RCC 7860 (cell line): ENCODE measurements around the gene UBALD1.
A peak's percentile ranks its signal among the peaks of the same experiment; 100 is the strongest.

Experiments
- DNase-seq: peaks from one replicate; pipeline ENCODE4 v3.0.0-alpha.2; 2015; ENCODE audit warnings: low spot score
- FAIRE-seq: peaks from 2 replicates; lab custom pipeline; 2012; peaks lifted over from hg19 to GRCh38; lab: Jason Lieb, UNC

UBALD1 gene

DNA sequence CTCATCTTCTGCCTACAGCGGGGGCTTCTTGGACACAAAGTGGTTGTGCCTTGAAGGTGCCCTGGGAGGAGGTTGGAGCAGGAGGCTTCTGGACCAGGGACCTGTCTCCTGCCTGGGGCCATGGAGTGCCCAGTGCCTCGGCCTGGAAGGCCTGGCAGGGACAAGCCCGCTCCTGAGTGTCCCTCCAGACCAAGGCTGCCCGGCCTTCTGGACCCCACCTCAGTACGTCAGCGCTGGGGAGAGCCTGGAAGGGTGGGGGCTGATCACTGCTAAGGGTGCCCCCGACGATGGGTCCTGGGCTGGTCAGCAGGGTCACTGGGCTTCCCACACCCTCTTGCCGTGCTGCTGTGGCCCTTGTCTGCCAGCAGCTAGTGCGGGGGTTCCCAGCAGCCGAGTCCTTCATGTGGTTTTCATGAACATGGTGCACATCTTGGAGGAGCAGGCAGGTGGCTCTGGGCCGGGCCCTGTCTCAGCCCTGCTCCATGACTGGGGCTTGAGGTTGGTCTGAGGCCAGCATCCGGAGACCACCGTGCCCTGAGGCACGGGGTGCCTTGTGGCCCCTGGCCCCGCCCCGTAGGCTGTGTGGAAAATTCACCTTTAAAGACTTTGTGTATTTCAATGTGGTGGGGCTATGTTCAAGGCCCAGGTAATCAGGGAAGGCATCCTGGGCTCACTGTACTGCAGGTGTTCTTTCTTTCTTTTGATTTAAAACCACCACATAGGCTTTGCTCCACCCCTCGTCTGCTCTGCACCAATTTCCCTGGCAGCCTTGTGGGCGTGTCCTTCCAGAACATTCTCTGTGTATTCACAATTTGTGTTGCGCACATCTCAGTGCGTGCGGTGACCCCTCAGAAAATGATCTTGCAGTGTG is 32.3 kb upstream of the UBALD1 start:
- FAIRE-seq = no peak
- no peak for DNase-seq

DNA sequence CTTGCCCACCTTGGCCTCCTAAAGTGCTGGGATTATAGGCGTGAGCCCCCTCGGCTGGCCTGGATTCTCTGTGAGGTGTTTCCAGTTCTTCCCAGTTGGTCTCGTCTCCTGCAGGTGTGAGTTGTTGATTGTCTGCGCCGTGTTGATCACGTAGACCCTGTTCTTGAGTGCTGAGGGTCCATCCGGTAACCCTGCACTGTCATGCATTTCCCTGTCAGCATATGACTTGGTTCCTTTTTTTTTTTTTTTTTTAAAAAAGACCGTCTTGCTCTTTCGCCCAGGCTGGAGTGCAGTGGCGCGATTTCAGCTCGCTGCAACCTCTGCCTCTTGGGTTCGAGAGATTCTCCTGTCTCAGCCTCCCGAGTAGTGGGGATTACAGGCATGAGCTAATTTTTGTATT is 27.2 kb upstream of the UBALD1 start:
- FAIRE-seq (no peak), DNase-seq (no peak)

DNA sequence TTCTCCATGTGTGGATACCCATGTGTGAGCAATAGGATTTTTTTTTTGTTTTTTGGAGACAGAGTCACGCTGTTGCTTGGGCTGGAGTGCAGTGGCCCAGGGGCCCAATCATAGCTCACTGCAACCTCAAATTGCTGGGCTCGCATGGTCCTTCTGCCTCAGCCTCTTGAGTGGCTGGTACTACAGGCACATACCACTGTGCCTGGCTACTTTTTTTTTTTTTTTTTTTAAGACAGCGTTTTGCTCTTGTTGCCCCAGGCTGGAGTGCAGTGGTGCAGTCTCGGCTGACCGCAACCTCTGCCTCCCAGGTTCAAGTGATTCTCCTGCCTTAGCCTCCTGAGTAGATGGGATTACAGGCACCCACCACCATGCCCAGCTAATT is 26.6 kb upstream of the UBALD1 start:
- DNase-seq = no peak
- no peak for FAIRE-seq

DNA sequence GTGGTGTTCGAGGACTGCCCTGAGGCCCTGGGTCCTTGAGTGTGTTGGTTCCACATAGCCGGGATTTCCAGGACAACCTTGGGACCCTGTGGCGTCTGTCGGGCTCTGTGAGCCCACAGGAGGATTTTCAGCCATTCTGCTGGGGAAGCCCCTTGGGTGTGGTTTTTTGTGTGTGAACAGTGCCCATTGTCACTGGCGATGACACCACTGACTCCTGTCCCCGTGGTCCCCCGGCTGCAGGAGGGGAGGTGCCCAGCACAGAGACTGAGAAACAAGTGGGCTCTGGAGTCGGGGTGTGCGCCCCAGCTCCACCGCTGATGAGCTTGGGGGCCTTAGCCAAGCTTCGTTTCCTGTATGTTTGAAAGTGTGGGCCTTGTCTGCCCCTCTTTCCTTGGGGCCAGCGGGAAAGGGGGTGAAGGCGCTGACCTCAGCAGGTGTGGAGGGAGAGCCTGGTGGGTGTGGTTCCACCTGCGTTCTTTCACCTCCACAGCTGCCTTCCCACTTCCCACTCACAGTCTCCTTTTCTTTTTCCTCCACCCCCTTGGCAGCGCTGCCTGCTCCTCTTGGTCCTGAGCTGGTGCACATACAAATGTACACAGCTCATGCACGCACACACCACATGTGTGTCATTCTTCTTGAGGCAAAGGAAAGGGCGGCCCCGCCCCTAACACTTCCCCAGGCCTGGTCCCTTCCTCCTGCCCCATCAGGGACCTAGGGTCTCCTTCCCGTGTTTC is 26.1 kb upstream of the UBALD1 start:
- DNase-seq = no peak
- no peak for FAIRE-seq

DNA sequence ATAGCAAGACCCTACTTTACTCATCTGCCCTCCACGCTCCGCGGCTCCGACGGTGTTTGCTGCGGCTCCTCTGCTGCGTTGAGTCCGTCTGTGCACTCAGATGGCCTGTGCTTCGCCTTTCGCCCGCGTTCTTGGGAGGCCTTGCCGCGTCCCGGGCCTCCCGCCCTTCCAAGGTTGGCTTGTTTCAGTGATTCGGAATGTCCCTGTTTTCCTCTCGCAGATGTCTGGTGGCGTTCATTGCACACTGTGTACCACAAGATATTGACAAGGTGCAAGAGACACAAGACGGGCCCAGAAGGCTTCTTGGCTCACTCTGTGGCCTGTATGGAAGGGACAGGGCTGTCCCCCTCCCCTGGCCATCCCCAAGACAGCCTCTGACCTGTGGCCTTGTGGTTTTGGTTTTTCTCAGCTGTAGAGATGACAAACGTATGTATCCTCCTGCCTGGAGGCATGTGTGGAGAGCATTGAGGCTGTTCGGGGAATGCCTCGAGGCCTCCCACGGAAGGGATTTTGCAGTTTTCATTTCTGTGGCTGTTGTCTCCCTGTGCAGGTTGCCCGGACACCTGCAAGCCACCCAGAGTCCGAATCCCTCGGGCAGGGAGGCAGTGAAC is 25.3 kb upstream of the UBALD1 start:
- DNase-seq = no peak
- FAIRE-seq = no peak

DNA sequence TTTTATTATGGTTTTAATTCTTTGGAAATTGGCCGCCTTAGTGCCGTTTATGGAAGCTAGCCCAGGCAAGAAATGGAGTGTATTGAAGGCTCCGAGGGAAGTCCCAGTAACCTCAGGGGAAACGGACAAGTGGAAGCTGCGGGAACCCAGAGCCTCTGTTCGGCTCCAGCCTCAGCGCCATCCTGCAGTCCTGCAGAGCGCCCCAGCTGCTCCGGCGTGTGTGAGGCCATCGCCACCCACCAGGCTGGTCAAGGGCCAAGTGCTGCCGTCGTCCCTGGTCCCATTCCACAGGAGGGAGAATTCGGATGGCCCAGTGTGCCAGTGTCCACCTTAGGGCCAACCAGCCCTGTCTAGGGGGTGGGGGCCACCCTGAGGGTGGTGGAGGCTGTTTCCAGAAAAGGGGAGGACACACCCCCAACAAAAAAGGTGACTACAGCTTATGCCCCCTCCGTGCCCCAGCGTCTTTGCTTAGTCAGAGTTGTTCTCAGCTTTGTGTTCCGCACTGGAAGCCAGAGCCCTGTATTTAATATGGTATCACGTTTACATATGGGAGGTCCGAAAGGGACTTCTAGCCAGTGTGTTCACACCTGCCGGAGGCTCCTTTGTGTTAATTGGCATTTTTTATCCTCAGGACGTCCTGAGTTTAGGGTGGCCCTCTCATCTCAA is 22.9 kb upstream of the UBALD1 start:
- DNase-seq (no peak), FAIRE-seq (no peak)

DNA sequence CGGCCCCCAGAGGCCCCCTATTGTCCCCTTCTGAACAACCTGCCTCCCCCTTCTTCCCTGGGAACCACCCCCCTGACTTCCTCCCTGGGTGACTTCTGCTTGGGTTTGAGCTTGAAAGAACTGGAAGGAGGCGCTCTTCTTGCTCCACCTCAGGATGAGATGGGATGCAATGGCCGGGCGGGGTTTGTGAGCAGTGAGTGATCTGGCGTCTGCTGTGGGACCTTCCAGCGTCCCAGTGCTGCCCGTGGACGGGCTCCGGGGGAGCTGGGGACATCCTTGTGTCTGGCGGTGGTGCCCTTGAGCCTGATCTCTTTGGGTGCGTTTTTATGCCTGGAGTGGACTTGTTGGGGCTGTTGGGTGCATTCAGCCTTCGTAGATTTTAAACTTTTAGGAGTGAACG is 21.5 kb upstream of the UBALD1 start:
- DNase-seq (no peak), FAIRE-seq (no peak)

DNA sequence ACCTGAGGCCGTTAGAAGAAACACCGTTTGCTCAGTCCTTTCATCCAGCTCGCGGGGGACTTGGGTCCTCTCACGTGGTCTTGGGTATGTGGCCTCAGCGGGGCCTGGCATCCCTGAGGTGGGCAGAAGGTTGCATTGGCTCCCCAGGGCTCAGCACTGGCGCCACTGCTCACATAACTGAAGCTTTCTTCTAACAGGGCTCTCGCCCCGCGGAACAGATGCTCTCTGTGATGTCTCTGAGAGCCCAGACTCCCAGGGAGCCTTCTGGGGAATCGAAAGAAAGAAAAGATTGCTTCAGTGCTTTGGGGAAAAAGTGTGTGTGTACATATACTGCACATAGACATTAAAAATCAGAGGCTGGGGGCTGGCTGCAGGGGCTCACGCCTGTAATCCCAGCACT is 20.1 kb upstream of the UBALD1 start:
- FAIRE-seq (no peak), DNase-seq (no peak)

DNA sequence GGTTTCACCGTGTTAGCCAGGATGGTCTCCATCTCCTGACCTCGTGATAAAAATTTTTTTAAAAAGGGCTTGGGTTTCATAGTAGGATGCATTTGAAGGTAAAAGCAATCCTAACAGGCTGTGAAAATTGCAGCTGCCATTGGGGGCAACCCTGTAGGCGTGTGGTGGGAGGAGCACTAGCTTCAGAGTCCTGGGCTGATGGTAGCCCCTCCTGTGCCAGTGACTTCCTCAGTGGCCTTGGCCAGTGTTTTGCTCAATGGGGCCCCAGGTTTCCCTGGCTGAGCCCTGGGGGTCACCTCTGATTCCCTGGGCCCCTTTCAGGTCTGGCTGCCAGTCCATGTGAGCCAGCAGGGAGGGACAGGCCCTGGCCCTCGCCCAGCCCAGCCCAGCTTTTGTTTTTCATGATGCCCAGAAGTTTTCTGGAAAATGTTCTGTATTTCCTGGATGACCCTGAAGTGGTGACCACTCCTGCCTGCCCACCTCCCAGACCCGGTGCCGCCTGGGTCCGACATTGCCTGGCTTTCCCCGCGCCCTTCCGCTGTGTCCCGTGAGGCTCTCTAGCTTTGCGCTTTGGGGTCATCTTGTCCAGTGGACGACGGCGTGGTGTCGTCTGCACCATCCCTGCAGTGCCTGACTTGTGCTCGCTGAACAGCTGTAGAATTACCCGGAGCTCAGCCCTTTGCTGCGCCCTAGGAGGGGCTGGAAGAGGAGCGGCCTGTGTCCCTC is 19.4 kb upstream of the UBALD1 start:
- DNase-seq (no peak), FAIRE-seq (no peak)

DNA sequence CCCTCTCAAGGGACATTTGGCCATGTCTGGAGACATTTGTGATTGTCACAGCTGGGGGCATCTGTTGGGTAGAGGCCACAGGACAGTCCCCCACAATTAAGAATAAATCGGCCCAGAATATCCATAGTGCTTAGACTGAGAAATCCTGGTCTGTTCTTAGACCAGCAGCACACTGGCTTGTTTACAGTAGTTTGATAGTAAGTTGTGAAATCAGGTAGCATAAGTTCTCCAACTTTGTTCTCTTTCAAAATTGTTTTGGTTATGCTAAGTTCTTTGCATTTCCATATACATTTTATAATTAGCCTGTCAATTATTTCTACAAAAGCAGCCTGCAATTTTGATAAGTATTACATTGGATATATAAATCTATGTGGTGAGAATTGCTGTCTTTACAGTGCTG is 16.8 kb upstream of the UBALD1 start:
- FAIRE-seq = no peak

DNA sequence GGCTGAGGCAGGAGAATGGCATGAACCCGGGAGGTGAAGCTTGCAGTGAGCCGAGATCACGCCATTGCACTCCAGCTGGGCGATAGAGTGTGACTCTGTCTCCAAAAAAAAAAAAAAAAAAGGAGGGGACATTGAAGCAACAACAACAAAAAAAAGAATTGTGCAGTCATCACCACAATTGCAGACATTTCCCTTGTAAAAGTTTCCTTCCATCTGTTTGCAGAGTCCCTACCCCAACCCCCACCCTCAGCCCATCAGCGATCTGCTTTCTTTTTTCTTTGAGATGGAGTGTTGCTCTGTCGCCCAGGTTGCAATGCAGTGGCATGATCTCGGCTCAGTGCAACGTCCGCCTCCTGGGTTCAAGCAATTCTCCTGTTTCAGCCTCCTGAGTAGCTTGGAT is 13.6 kb upstream of the UBALD1 start:
- FAIRE-seq (no peak), DNase-seq (no peak)

More for the DNA sequence above, 16.8 kb upstream of the UBALD1 start:
- no peak for DNase-seq

DNA sequence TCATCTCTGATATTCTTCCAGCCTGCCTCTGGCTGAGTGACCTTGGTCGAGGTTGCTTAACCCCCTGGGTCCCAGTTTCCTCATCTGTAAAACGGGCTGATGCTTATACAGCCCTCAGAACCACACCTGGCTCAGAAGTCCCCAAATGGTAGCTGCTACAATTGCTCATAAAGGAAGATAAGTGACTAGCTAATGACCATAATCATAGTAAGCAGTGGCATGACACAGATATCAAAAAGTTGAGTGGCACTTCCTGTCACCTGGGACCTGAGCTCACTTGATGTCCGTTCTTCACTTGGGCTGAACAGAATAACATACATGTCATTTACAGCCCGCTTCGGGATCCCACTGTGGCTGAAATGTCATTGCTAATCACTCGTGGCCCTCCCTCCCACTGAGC is 11.7 kb upstream of the UBALD1 start:
- DNase-seq (no peak), FAIRE-seq (no peak)

DNA sequence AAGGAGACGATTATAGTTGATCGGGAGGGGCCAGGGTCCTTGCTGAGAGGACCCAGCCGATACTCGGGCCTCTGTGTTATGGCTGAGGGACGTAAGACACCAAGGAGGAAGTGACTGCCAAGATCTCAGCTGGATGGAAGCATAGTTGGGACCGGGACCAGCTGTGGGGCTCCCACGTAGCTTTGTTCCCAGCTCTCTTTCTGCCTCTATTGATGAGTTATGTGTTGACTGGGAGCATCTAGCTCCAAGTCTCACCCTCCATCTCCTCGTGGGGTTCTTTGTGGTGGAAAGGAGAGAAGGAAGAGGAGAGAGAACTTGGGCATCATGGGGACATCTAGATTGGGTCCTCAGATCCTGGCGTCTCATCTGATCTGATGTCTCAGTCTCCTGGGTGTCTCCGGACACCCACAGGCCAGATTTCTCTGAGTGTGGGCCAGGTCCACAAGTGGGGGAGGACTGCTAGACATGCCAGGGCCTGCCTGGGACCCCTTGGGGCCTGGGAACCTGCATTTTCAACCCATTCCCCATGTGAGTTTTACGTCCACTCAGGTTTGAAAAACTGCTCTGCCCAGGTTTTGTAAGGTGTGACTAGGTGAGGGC is 11.0 kb upstream of the UBALD1 start:
- DNase-seq (no peak), FAIRE-seq (no peak)

DNA sequence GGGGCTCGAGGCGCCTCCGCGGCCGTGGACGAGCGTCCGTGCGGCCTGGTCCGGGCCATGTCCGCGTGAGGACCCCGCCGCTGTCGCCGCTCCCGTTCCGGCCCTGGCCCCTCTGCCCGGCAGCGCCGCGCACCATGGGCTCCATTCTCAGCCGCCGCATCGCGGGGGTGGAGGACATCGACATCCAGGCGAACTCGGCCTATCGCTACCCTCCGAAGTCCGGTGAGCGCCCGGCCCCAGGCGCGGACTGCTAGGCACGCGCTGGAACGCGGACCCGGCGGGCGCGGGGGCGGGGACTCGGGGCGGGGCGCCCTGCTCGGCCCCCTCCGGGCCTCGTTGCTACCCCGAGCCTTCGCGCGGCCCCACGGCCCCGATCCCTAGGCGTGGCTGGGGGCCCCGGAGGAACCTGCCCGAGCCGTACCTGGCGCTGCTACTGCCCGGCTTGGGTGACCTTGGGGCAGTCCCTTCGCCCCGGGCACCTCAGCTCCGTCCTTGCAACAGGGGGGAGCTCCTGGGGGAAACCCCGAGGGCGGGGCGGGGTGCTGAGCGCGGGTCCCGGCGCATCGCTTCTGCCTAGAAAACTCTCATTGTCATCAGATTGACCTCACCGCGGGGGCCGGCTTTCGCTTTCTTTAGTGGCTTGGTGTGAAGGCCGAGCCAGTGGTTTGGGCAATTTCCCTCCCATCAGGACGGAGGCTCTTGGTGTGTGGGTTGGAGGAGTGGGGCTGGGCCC is 10.3 kb upstream of the UBALD1 start:
- FAIRE-seq (no peak), DNase-seq (peak; percentile 22)

DNA sequence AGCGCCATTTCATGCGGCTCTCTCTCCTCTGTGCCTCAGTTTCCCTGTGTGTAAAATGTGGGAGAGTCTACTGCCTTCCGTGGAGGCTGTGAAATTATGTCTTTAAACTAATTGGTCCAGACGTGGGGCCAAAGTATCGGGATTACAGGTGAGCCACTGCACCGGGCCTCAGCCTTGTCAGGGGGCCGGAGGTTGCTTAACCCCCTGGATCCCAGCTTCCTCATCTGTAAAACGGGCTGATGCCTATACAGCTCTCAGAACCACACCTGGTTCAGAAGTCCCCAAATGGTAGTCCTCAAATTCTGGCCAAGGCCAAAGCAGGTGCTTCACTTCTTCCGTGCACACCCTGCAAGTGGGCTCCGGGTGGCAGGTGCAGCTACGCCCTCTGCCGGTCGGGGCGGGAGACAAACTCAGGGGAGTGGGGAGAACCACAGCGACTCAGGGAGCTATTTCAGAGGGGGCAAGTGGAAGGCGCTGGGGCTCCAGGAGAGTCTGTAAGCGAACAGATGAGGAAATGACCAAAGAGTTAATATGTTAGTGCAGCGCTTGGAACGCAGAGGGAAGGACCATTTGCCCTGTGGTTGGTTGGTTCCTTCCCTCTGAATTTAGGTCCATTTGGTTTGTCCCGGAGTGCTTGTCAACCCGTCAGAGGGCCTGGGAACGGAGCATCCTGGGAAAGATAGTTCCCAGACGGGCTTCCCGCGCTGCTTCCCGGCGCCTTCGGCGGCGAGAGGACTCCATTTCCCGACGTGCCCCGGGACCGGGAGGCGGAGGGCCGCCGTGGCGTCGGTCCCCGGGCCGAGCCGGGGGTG is 9.5 kb upstream of the UBALD1 start, which contains the start of gene MGRN1:
Gene MGRN1 (plus strand): TSS at position 812 of the 812 bp plus-strand sequence. CDS start 135 bp downstream, outside the sequence.
- FAIRE-seq = peak; percentile 35
- DNase-seq = peak; percentile 88

DNA sequence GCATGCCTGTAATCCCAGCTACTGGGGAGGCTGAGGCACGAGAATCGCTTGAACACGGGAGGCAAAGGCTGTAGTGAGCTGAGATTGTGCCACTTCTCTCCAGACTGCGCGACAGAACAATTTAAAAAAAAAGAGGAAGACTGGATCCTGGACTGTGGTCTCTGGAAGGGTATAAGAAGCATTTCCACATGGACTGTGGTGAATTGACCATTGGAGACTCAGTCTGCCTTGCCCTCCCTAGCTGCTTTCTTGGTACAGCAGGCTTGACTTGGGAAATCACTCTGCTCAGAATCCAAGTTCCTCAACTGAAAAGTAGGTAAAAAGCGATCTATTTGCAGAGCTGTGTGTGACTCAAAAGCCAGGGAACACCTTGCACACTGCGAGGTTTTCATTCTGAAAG is 8.9 kb upstream of the UBALD1 start:
- FAIRE-seq (no peak), DNase-seq (no peak)

DNA sequence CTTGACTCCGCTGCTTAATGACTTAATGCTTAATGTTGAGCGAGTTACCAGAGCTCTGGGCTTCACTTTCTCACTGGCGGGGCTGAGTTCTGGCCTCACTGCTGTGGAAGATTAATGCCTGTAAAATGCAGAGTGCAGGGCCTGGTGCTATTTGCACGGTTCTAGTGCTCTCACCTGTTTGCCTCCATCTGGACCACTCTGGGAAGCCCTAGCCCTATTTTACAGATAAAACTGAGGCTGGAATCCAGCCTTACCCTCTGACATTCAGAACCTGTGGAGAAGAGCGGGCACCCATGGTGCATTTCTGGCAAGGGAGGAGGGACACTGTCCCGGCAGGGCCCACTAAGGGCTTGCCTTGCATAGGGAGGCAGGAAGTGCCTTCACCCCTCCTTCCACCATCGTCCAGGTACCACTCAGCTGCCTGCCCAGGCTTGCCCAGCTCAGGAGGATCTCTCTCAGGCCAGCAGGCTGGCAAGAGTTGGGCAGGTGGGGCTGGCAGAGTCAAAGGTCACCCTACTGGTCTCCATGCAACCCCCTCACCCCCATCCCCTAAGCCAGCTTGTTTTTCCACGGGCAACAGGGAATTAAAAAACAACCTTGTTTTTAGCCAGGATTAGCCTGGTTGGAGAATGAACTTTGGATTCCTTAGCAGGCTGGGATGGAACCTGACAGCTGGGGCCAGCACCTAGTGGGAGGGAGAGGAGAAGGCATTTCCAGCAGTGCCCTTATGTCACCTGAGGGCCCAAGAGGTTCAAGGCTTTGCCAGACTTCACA is 4.1 kb upstream of the UBALD1 start:
- DNase-seq = no peak
- FAIRE-seq = no peak

DNA sequence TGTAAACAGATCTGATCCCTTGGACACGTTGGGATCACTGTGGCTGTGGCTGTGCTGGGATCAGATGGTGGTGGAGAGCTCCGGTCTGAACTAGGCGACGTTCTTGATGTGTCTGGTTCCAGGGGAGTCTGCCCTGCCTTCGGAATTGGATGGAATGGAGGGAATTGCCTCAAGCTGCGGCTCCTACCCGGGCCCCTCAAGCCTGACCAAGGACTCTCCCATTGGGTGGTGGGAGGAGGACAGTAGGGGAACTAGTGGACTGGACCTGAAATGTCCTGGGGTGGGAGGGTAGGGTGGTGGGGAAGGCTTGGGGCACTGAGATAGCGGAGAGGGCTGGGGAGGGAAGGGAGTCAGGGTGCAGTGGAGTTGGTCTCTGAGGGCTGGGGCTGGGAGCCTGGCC is 3.2 kb upstream of the UBALD1 start:
- FAIRE-seq (no peak), DNase-seq (no peak)
